PFSK-1 (cell line): ENCODE results near the gene SNRNP70.

Experiments
- FOXP2 ChIP-seq: optimal IDR thresholded peaks from 2 replicates; pipeline ENCODE3; 2011; ENCODE audit warnings: borderline replicate concordance, control low read depth, inconsistent platforms; ENCODE audit not compliant: insufficient read depth; ENCODE audit errors: extremely low read length, extremely low read depth
- POLR2AphosphoS5 ChIP-seq: IDR thresholded peaks from 2 replicates; pipeline ENCODE4 v1.6.1; 2012; ENCODE audit warnings: low read depth, mild to moderate bottlenecking, control low read depth, low read length, moderate library complexity
- REST ChIP-seq, 2 experiments: IDR thresholded peaks; 2 replicates each; pipeline versions ENCODE4 v1.6.1 to v1.8.0; 2011 to 2012; ENCODE audit warnings: low read depth in 2 of 2, low read length in 2 of 2, control low read depth in 1 of 2, inconsistent platforms in 1 of 2, mild to moderate bottlenecking in 1 of 2, moderate library complexity in 1 of 2; ENCODE audit not compliant: insufficient read depth in 1 of 2
- SIN3A ChIP-seq: IDR thresholded peaks from 2 replicates; pipeline ENCODE4 v1.6.1; 2012; ENCODE audit warnings: mild to moderate bottlenecking, low read length, moderate library complexity, borderline replicate concordance; ENCODE audit not compliant: insufficient read depth
- TAF1 ChIP-seq: IDR thresholded peaks from 2 replicates; pipeline ENCODE4 v1.6.1; 2012; ENCODE audit warnings: low read length, control low read depth, borderline replicate concordance; ENCODE audit not compliant: insufficient read depth

SNRNP70 gene

GRCh38 chr19:49118565-49119410 lies 33.5 kb downstream of the SNRNP70 start, which contains the start of gene C19orf73:
Gene C19orf73 (minus strand): TSS chr19:49119143. CDS start chr19:49119022, 121 bp downstream.
- TF ChIP-seq SIN3A (no peak), POLR2AphosphoS5 (peak; percentile 60; the same call in 1 of the 2 replicates), REST (IDR thresholded peaks at IDR 0.05; ENCODE audit: insufficient read depth in 1 of 2, low read depth in 2 of 2, low read length in 2 of 2) (peak; percentile 23 to 51; a peak in 1 of 4 replicates), FOXP2 (no peak), TAF1 (no peak; the same call in 1 of the 2 replicates)

GRCh38 chr19:49119411-49120324 lies 34.4 kb downstream of the SNRNP70 start, which contains the start of gene PPFIA3:
Gene PPFIA3 (plus strand): TSS chr19:49119544. CDS start chr19:49127874, 8,330 bp downstream.
- TF ChIP-seq FOXP2 (peak; percentile 67), POLR2AphosphoS5 (no peak), TAF1 (no peak), SIN3A (peak; percentile 97; the same call in 1 of the 2 replicates), REST (IDR thresholded peaks at IDR 0.05; ENCODE audit: insufficient read depth in 1 of 2, low read depth in 2 of 2, low read length in 2 of 2) (peak; percentile 96 to 98)

GRCh38 chr19:49120325-49120683 lies 35.1 kb downstream of the SNRNP70 start:
- TF ChIP-seq TAF1 (no peak), REST (IDR thresholded peaks at IDR 0.05; ENCODE audit: insufficient read depth in 1 of 2, low read depth in 2 of 2, low read length in 2 of 2) (no peak), POLR2AphosphoS5 (no peak), SIN3A (no peak), FOXP2 (no peak)

GRCh38 chr19:49120868-49121267 lies 35.6 kb downstream of the SNRNP70 start:
- TF ChIP-seq FOXP2 (no peak), TAF1 (no peak), POLR2AphosphoS5 (no peak), SIN3A (no peak), REST (IDR thresholded peaks at IDR 0.05; ENCODE audit: insufficient read depth in 1 of 2, low read depth in 2 of 2, low read length in 2 of 2) (no peak)
